SW480 (cell line): ENCODE results near the gene PHTF1.

Experiments used
- DNase-seq: peaks from one replicate; pipeline ENCODE4 v3.0.0-alpha.2; 2016; ENCODE audit warnings: low spot score

Gene PHTF1

GRCh38 chr1:113759333-113760101, at the start of gene PHTF1:
Gene PHTF1 (minus strand): TSS chr1:113759486. CDS start chr1:113758703, 783 bp downstream.
- peak; percentile 75 for DNase-seq

GRCh38 chr1:113808450-113809195, 49.3 kb upstream of the PHTF1 start:
- DNase-seq = no peak

- DNase-seq = no peak
These were observed 46.4 kb upstream of the PHTF1 start for GRCh38 chr1:113805639-113806038.

GRCh38 chr1:113805256-113805531, 45.9 kb upstream of the PHTF1 start:
- DNase-seq = no peak

GRCh38 chr1:113804421-113805255, 45.4 kb upstream of the PHTF1 start:
- DNase-seq = peak; percentile 28

- DNase-seq = no peak
These were observed 43.2 kb upstream of the PHTF1 start for GRCh38 chr1:113802367-113803007.

GRCh38 chr1:113800487-113800886, 41.2 kb upstream of the PHTF1 start:
- DNase-seq = no peak

- no peak for DNase-seq
These were observed 38.2 kb upstream of the PHTF1 start for GRCh38 chr1:113797472-113797871.

- DNase-seq = no peak
These were observed 34.9 kb upstream of the PHTF1 start for GRCh38 chr1:113793878-113794834.

GRCh38 chr1:113792986-113793385, 33.7 kb upstream of the PHTF1 start:
- DNase-seq = no peak

GRCh38 chr1:113792471-113792870, 33.2 kb upstream of the PHTF1 start:
- DNase-seq = no peak

GRCh38 chr1:113788802-113789201, 29.5 kb upstream of the PHTF1 start:
- no peak for DNase-seq

- DNase-seq = no peak
These were observed 28.4 kb upstream of the PHTF1 start for GRCh38 chr1:113787663-113788062.

GRCh38 chr1:113786069-113786468, 26.8 kb upstream of the PHTF1 start:
- DNase-seq = peak; percentile 21

GRCh38 chr1:113784104-113784779, 25.0 kb upstream of the PHTF1 start:
- peak; percentile 43 for DNase-seq

GRCh38 chr1:113783254-113784103, 24.2 kb upstream of the PHTF1 start:
- no peak for DNase-seq

GRCh38 chr1:113782406-113782805, 23.1 kb upstream of the PHTF1 start:
- DNase-seq = no peak

- DNase-seq = peak; percentile 5
These were observed 21.3 kb upstream of the PHTF1 start for GRCh38 chr1:113780374-113781146.

GRCh38 chr1:113779542-113779941, 20.3 kb upstream of the PHTF1 start:
- no peak for DNase-seq
